ENCODE measurements around the gene TET3.

DNA sequence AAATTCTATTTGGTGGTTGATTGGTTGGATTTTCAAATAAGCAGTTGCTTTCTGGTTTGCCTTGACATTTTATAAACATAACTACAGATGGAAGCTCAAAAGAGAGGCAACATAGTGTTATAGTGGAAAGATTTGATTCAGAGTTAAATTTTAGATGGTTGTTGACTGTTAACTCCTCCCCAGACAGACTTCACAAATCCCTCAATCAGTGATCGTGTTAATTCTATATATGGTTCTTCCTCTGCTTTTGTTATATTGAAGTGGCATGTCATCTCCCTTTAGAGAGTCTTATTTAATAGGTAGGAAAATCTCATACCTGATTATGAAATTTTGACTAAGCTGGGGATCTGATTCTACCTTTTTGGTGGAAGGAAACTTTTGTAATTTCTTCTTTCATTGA is 38.5 kb upstream of the TET3 start:
- TF ChIP-seq, protein P1, sequence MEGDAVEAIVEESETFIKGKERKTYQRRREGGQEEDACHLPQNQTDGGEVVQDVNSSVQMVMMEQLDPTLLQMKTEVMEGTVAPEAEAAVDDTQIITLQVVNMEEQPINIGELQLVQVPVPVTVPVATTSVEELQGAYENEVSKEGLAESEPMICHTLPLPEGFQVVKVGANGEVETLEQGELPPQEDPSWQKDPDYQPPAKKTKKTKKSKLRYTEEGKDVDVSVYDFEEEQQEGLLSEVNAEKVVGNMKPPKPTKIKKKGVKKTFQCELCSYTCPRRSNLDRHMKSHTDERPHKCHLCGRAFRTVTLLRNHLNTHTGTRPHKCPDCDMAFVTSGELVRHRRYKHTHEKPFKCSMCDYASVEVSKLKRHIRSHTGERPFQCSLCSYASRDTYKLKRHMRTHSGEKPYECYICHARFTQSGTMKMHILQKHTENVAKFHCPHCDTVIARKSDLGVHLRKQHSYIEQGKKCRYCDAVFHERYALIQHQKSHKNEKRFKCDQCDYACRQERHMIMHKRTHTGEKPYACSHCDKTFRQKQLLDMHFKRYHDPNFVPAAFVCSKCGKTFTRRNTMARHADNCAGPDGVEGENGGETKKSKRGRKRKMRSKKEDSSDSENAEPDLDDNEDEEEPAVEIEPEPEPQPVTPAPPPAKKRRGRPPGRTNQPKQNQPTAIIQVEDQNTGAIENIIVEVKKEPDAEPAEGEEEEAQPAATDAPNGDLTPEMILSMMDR (optimal IDR thresholded peaks at IDR 0.05 in 1 of 3, IDR thresholded peaks at IDR 0.05 in 1 of 3, conservative IDR thresholded peaks at IDR 0.05 in 1 of 3; ENCODE audit: extremely low read depth in 1 of 3, insufficient read depth in 2 of 3, low read length in 3 of 3): no peak
- no peak for TF ChIP-seq EZH2 (IDR thresholded peaks at IDR 0.05; ENCODE audit: low read length)

Measured in keratinocyte (primary cell).